CD4-positive, alpha-beta T cell (primary cell): ENCODE results near the gene PDLIM3. TPM values are rescaled to one million over a fixed set of nuclear protein-coding genes. Genes with fewer than 3 reads are reported as not detected.

Experiments used
- ATAC-seq: fragments of 200-7000 bp; cut with Tn5 transposase; one replicate; pipeline ENCODE4 v1.10.0; 2022; ENCODE audit warnings: mild to moderate bottlenecking; ENCODE audit not compliant: poor library complexity
- CTCF ChIA-PET: fragments of 350-600 bp; sonication (Branson Sonifier 250); formaldehyde crosslinking; loops from one replicate; lab custom pipeline; 2021; ENCODE audit warnings: antibody characterized with exemption, inconsistent platforms; lab: Charles Lee
- POLR2A ChIA-PET: fragments of 350-600 bp; sonication (Branson Sonifier 250); formaldehyde crosslinking; loops from one replicate; lab custom pipeline; 2021; ENCODE audit warnings: antibody characterized with exemption, inconsistent platforms; lab: Charles Lee
- DNase-seq, 14 experiments: peaks; one replicate each; pipeline ENCODE4 v3.0.0-alpha.2; 2013 to 2020; ENCODE audit warnings: mixed read lengths in 2 of 14
- H3K27ac ChIP-seq, 2 donors: one replicate each; pipeline versions ENCODE4 v1.5.1 to v1.7.0; 2013; ENCODE audit warnings: low read length in 2 of 2, low read depth in 1 of 2, mild to moderate bottlenecking in 1 of 2
- H3K27me3 ChIP-seq, 2 experiments: 1 replicate in 1 of 2; 2 replicates in 1 of 2; pipeline versions ENCODE4 v1.6.1 to v1.7.0; 2013; ENCODE audit warnings: low read length in 2 of 2, control low read depth in 1 of 2, mild to moderate bottlenecking in 1 of 2, moderate library complexity in 1 of 2; ENCODE audit not compliant: insufficient read depth in 2 of 2, control insufficient read depth in 1 of 2
- H3K36me3 ChIP-seq: one replicate; pipeline ENCODE4 v1.6.1; 2013; ENCODE audit warnings: low read length, control low read depth; ENCODE audit not compliant: insufficient read depth
- H3K4me1 ChIP-seq: one replicate; pipeline ENCODE4 v1.6.1; 2013; ENCODE audit warnings: low read length, control low read depth; ENCODE audit not compliant: insufficient read depth
- H3K4me3 ChIP-seq: one replicate; pipeline ENCODE4 v1.5.1; 2013; ENCODE audit warnings: mild to moderate bottlenecking, low read length, moderate library complexity
- H3K9me3 ChIP-seq, 2 experiments: 1 replicate in 1 of 2; 2 replicates in 1 of 2; pipeline versions ENCODE4 v1.6.1 to v1.7.0; 2013; ENCODE audit warnings: low read length in 2 of 2, mild to moderate bottlenecking in 2 of 2, control low read depth in 1 of 2, moderate library complexity in 1 of 2; ENCODE audit not compliant: control insufficient read depth in 1 of 2, insufficient read depth in 1 of 2
- H3K27ac Mint-ChIP-seq: one replicate; pipeline ENCODE4 v1.8.0; 2020; ENCODE audit warnings: mixed read lengths
- H3K27me3 Mint-ChIP-seq: one replicate; pipeline ENCODE4 v1.8.0; 2021; ENCODE audit warnings: mixed read lengths
- H3K36me3 Mint-ChIP-seq: one replicate; pipeline ENCODE4 v1.8.0; 2021; ENCODE audit warnings: low read depth, mixed read lengths
- H3K4me1 Mint-ChIP-seq: one replicate; pipeline ENCODE4 v1.8.0; 2021; ENCODE audit warnings: low read depth, mixed read lengths
- H3K4me3 Mint-ChIP-seq: one replicate; pipeline ENCODE4 v1.8.0; 2020; ENCODE audit warnings: mild to moderate bottlenecking, mixed read lengths
- H3K9me3 Mint-ChIP-seq: one replicate; pipeline ENCODE4 v1.8.0; 2020; ENCODE audit warnings: mixed read lengths
- intact Hi-C, 2 experiments: fragments of 100-400 bp; cut with DNase I in 1 of 2; cut with micrococcal nuclease in 1 of 2; formaldehyde crosslinking; loops; one replicate each; pipeline versions ENCODE4 v1.15.1 to v1.9.0; 2023 to 2025; cut with DNase I, micrococcal nuclease
- total RNA-seq, 174 experiments: library from RNA in 2 of 174; stranded (reverse) in 2 of 174; gene quantifications; one replicate each; pipeline ENCODE4 v1.2.3 and lab custom pipeline; 2021 to 2026
- TF ChIP-seq, protein P1 (sequence below): fragments of 200-600 bp; IDR thresholded peaks from one replicate; pipeline ENCODE4 v1.8.0; 2022; ENCODE audit warnings: antibody characterized with exemption, mild to moderate bottlenecking

PDLIM3 gene
- total RNA-seq, 2 experiments from 2014 or later, result not detected

DNA sequence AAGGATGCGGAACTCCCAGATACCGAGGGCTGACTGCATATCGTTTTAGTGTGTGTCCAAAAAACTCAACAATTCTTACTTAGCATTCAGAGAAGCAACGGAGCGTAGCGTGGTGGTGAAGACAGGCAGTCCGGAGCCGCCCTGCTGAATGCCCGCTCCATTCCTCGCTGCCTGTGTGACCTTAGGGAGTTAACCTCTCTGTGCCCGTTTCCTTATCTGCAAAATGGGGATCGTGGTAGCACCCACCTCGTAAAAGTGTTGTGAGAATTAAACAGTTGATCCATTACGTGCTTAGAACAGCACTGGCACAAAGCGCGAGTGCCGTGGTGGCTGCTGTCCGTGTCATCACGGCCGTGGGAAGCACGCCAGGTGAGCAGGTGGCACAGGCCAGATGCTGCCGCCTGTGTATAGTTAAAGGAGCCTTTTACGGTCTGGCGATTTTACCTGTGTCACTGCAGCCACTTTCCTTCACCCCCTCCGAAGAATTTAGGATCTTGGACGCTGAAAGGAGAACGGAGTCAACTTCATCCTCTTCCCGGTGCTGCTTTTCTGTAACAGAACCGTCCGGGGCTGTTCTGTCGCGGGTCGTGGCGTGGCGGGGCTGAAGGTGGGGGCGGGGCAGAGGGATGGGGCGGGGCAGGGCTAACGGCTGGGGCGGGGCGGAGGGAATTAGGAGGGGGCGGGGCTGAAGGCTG lies 64.7 kb downstream of the PDLIM3 start:
- no peaks in the 10 kb centered on the region for H3K9me3 ChIP-seq
- H3K27ac ChIP-seq, result peak overlapping the region in 1 of 2 donors; percentile 31
- DNase-seq, result peak in 9 of 14 experiments; percentile 23 to 82 (median 44)
- peaks cover 0 to 10% of the 10 kb centered on the region in 2 experiments for H3K27me3 ChIP-seq
- peak overlapping the region; percentile 73 for H3K4me3 ChIP-seq
- H3K36me3 ChIP-seq, result no peaks in the 10 kb centered on the region
- no peaks in the 10 kb centered on the region for H3K9me3 Mint-ChIP-seq
- ChIA-PET POLR2A (no interaction called here), CTCF (interaction anchor here (1.8 kb wide), 1 partner anchor 44 kb away, joined by 4 read pairs; the partner anchor contains the start of gene UFSP2)
- peaks cover 5% of the 10 kb centered on the region for H3K27me3 Mint-ChIP-seq
- no peaks in the 10 kb centered on the region for H3K36me3 Mint-ChIP-seq
- peaks cover 18% of the 10 kb centered on the region for H3K4me1 Mint-ChIP-seq
- TF ChIP-seq, protein P1, sequence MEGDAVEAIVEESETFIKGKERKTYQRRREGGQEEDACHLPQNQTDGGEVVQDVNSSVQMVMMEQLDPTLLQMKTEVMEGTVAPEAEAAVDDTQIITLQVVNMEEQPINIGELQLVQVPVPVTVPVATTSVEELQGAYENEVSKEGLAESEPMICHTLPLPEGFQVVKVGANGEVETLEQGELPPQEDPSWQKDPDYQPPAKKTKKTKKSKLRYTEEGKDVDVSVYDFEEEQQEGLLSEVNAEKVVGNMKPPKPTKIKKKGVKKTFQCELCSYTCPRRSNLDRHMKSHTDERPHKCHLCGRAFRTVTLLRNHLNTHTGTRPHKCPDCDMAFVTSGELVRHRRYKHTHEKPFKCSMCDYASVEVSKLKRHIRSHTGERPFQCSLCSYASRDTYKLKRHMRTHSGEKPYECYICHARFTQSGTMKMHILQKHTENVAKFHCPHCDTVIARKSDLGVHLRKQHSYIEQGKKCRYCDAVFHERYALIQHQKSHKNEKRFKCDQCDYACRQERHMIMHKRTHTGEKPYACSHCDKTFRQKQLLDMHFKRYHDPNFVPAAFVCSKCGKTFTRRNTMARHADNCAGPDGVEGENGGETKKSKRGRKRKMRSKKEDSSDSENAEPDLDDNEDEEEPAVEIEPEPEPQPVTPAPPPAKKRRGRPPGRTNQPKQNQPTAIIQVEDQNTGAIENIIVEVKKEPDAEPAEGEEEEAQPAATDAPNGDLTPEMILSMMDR, result no peak
- ATAC-seq, result peak; percentile 37
- H3K27ac Mint-ChIP-seq, result peak overlapping the region; percentile 63
- H3K4me3 Mint-ChIP-seq, result peak overlapping the region; percentile 89
- intact Hi-C loops, result loop anchor here (1.0 to 10.0 kb wide), 9 partner anchors 43 to 823 kb away; partner anchors contain the start of genes UFSP2 (in 2 of the 2), ANKRD37 (in 1 of the 2), CASP3 (in 1 of the 2) and CYP4V2 (in 1 of the 2)
- peaks cover 20% of the 10 kb centered on the region for H3K4me1 ChIP-seq

DNA sequence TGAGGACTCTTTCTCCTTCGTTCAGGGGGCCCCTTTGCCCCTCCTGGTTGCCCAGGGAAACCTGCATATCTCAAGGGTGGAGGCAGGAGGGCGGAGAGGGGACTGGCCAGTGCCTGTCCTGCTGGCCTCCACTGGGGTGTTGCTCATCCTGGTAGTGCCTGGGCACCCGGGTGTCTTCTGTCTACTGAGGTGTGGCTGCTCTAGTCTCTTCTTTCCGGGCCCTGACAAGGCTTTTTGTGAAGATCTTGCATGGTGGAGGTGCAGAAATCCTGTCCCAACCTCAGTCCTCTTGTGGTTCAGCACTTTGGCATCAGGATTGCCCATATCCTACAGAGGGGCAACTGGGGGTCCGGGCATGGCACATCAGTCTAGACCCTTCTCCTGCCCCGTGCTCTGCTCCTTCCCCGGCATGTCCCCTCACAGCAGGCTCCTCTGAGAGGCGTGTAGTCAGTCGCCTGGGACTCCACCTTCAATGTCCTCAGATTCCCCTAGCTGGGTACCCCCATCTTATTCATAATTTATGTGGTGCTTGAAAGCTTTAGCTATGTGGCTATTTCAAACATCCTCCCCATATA lies 65.6 kb downstream of the PDLIM3 start:
- peaks cover 4% of the 10 kb centered on the region for H3K27me3 Mint-ChIP-seq
- no peak overlapping the region for H3K4me3 Mint-ChIP-seq
- no peak for ATAC-seq

DNA sequence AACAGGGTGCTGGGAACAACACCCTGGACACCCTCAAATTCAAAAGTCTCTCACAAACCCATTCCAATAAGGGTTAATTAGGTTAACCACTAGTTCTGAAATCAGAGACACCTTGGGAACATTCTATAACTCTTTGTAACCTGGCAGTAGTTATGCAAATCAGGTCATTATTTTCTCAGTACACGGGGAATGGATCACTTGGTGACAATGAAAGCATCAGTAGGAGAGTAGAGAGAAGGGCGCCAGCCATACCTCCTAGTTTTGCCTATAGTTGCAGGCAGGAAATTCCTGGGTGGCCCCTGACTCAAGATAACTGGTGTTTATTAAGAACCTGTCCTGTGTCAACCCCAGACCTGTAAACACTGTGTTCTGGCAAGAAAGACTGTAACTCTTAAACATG lies 66.3 kb downstream of the PDLIM3 start:
- H3K27me3 Mint-ChIP-seq, result no peaks in the 10 kb centered on the region
- Histone ChIP-seq H3K9me3 (no peaks in the 10 kb centered on the region), H3K27ac (no peak overlapping the region), H3K4me3 (no peak overlapping the region), H3K36me3 (no peaks in the 10 kb centered on the region), H3K27me3 (no peaks in the 10 kb centered on the region), H3K4me1 (peaks cover 20% of the 10 kb centered on the region)
- no peaks in the 10 kb centered on the region for H3K36me3 Mint-ChIP-seq
- no peak overlapping the region for H3K4me3 Mint-ChIP-seq
- ATAC-seq (no peak), DNase-seq (peak in 1 of 14 experiments; percentile 16)
- peaks cover 18% of the 10 kb centered on the region for H3K4me1 Mint-ChIP-seq
- intact Hi-C loops, result loop anchor here (2.0 to 5.0 kb wide), 4 partner anchors 72 to 1967 kb away; partner anchors contain the start of genes ANKRD37 (in 1 of the 2) and CENPU (in 1 of the 2)
- TF ChIP-seq, protein P1, result no peak
- H3K9me3 Mint-ChIP-seq, result no peaks in the 10 kb centered on the region
- ChIA-PET POLR2A (no interaction called here), CTCF (no interaction called here)
- H3K27ac Mint-ChIP-seq, result peak overlapping the region; percentile 34

More for the DNA sequence above, 65.6 kb downstream of the PDLIM3 start:
- peaks cover 20% of the 10 kb centered on the region for H3K4me1 ChIP-seq
- Mint-ChIP-seq H3K27ac (peak overlapping the region; percentile 34), H3K9me3 (no peaks in the 10 kb centered on the region), H3K4me1 (peaks cover 18% of the 10 kb centered on the region), H3K36me3 (no peaks in the 10 kb centered on the region)
- H3K27me3 ChIP-seq, result peaks cover 0 to 5% of the 10 kb centered on the region in 2 experiments
- H3K9me3 ChIP-seq, result no peaks in the 10 kb centered on the region
- no peak overlapping the region for H3K27ac ChIP-seq
- TF ChIP-seq, protein P1, result no peak
- peak in 2 of 14 experiments; percentile 19 to 33 for DNase-seq
- intact Hi-C loops, result loop anchor here (1.0 to 10.0 kb wide), 11 partner anchors 42 to 1967 kb away; partner anchors contain the start of genes ANKRD37 (in 2 of the 2), UFSP2 (in 2 of the 2), CASP3 (in 1 of the 2) and CENPU (in 1 of the 2)
- CTCF ChIA-PET, result no interaction called here
- H3K36me3 ChIP-seq, result no peaks in the 10 kb centered on the region
- no peak overlapping the region for H3K4me3 ChIP-seq
- POLR2A ChIA-PET, result interaction anchor here (0.6 to 0.7 kb wide), 2 partner anchors 44 to 128 kb away, joined by 3 read pairs; partner anchors contain the start of gene UFSP2
